D721Med (cell line): ENCODE results near the gene NCAPG.

Experiments used
- DNase-seq: peaks from one replicate; pipeline ENCODE4 v3.0.0; 2011; ENCODE audit warnings: low spot score; ENCODE audit not compliant: insufficient read length
- FAIRE-seq: peaks from 2 replicates; lab custom pipeline; 2011; peaks lifted over from hg19 to GRCh38; lab: Jason Lieb, UNC
- CTCF ChIP-seq: IDR thresholded peaks from 2 replicates; pipeline ENCODE4 v1.5.1; 2012; ENCODE audit warnings: mild to moderate bottlenecking, control low read depth; ENCODE audit not compliant: insufficient read depth; ENCODE audit errors: missing control alignments

NCAPG gene

GRCh38 chr4:17810260-17811077 is at the start of gene NCAPG, which contains the start of gene DCAF16:
Gene NCAPG (plus strand): TSS chr4:17810979. CDS start chr4:17811078, 99 bp downstream.
Gene DCAF16 (minus strand): TSS chr4:17810757. CDS start chr4:17804141, 6,616 bp downstream.
- peak; percentile 61 for FAIRE-seq
- no peak for TF ChIP-seq CTCF
- peak; percentile 70 for DNase-seq

- DNase-seq (no peak), FAIRE-seq (no peak)
- TF ChIP-seq CTCF: no peak
Measured at GRCh38 chr4:17761062-17761461, 49.7 kb upstream of the NCAPG start.

GRCh38 chr4:17762726-17763125 is 48.1 kb upstream of the NCAPG start:
- FAIRE-seq: no peak
- TF ChIP-seq CTCF: peak; percentile 8
- no peak for DNase-seq

GRCh38 chr4:17763416-17763815 is 47.4 kb upstream of the NCAPG start:
- no peak for TF ChIP-seq CTCF
- no peak for DNase-seq
- FAIRE-seq: no peak

GRCh38 chr4:17763931-17764330 is 46.8 kb upstream of the NCAPG start:
- no peak for DNase-seq
- no peak for FAIRE-seq
- TF ChIP-seq CTCF: no peak

GRCh38 chr4:17765514-17766286 is 45.1 kb upstream of the NCAPG start:
- no peak for TF ChIP-seq CTCF
- FAIRE-seq: no peak

More at GRCh38 chr4:17765514-17766286, 45.1 kb upstream of the NCAPG start:
- no peak for DNase-seq
